ENCODE measurements around the gene GET4.
A peak's percentile ranks its signal among the peaks of the same experiment; 100 is the strongest.

The GET4 gene

DNA sequence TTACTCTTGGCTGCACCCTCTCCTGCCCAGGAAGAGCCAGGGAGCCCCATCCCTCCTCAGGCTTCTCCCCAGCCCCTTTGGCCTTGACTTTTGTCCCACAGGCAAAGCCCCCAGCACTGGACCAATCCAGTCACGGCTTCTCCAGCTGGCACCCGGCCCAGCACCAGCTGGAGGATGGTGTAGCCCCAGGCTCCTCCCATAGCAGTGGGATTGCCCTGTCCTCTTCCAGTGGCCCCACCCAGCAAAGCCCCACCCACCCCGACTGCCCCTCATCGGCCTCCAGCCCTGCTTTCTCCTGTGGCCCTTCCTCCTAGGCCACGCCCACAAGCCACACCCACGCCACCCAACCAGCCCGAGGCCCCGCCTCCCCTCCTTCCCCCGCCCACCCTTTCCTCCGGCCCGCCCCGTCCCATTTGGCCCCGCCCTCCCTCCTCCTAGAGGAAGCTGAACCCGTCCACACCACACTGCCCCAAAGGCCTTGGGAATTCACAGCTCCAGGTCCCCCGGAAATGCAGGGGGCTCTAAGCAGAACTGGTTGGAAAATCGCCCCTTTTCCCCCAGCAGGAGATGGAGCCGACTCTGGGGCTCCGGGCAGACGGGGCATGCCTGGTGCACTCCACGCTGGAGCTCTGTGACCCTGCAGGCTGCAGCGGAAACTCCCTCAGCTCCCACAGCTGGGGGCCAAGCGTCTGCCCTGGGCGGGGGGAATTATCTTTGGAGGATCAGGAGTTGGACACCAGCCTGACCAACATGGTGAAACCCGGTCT lies 25.2 kb downstream of the GET4 start:
- peak; percentile 79 for DNase-seq

DNA sequence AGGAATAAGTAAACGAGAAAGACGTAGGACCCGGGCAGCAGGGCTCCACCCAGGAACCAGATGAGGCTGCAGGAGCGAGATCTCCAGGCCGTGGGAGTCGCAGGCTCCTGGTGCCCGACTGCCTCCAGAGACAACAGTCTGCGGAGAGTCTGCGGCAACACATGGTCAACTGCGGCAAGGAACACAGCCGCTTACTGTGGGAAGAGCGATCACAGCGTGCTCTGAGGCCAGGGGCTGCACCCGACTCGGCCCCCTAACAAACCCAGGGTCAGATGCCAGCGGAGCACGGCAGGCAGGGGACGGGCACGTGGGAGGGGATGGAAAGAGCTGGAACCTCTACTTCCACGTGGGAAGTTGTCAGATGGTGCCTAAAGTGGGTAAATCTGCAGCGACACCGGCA lies 26.6 kb downstream of the GET4 start:
- no peak for DNase-seq

DNA sequence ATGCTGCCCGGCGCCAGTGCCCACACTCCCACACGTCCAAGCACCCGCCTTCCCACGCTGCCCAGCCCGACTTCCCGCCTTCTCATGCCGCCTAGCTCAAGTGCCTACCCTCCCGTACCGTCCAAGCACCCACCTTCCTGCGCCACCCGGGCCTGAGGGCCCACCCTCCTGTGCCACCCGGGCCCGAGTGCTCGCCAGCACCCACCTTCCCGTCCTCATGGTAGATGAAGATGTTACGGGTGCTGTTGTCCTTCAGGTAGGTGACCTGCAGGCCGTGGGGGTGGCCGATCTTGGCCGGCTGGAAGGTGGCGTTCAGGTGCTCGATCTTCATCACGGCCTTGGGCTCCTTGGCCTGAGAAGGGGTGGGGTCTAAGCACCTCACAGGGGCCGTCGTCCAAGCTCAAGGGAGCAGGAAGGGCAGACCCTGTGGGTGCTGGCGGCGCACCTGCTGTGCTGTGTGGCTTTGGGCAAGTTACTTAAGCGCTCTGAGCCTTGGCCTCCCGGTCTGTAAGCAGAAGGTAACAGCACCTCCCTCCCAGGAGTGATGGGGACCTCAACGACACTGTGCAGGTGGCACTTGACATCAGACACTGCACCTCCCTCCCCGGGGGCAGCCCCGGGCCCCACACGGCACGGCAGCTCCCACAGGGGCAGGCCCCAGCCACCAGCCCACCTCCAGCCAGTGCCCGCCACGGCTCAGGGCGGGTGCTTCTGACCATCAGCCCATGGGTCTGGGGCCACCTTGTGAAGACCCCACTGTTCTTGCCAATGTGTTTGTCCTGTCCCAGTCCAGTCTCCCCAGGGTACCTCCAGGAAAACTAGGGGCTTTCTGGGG lies 27.8 kb downstream of the GET4 start:
- DNase-seq = no peak

GRCh38 chr7:904847-905246 lies 28.5 kb downstream of the GET4 start:
- no peak for DNase-seq

DNA sequence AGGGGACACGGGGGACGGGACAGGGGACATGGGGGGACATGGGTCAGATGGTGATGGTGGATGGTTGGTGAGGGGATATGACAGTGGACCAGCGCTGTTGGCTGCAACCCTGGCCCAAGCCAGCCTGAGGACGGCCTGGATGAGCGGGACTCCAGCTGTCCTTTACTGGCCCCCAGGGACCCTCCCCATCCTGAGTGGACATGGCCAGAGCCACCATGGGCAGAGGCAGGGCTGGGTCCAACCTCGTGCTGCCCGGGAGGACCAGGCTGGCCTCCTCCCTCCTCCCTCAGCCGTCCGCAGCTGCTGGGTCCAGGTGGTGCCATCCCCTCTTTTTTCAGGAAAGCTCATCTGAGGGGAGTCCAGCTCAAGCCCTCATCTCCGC lies 30.4 kb downstream of the GET4 start:
- no peak for DNase-seq

- DNase-seq = no peak
Measured at GRCh38 chr7:907158-907980, 31.0 kb downstream of the GET4 start.

DNA sequence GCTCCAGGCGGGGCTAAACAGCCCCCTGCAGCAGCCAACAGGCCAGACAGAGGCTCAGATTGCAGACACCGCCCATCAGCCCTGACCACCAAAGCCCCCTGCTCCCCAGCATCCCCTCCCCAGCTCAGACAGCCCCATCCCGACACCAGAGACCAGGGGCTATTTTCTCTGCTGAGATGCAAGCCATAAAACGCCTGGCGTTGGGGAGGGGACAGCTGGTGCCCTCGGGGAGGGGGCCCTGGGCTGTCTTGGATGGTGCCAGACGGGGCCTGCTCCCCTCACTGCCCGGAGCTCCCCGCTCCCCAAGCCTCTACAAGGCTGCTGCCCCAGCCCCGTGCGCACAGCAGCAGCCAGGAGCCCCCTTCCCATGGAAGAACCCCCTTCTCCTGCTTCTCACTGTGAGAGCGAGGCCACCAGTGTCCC lies 31.8 kb downstream of the GET4 start:
- DNase-seq = no peak

GRCh38 chr7:908591-909357 lies 32.4 kb downstream of the GET4 start:
- DNase-seq = peak; percentile 66

DNA sequence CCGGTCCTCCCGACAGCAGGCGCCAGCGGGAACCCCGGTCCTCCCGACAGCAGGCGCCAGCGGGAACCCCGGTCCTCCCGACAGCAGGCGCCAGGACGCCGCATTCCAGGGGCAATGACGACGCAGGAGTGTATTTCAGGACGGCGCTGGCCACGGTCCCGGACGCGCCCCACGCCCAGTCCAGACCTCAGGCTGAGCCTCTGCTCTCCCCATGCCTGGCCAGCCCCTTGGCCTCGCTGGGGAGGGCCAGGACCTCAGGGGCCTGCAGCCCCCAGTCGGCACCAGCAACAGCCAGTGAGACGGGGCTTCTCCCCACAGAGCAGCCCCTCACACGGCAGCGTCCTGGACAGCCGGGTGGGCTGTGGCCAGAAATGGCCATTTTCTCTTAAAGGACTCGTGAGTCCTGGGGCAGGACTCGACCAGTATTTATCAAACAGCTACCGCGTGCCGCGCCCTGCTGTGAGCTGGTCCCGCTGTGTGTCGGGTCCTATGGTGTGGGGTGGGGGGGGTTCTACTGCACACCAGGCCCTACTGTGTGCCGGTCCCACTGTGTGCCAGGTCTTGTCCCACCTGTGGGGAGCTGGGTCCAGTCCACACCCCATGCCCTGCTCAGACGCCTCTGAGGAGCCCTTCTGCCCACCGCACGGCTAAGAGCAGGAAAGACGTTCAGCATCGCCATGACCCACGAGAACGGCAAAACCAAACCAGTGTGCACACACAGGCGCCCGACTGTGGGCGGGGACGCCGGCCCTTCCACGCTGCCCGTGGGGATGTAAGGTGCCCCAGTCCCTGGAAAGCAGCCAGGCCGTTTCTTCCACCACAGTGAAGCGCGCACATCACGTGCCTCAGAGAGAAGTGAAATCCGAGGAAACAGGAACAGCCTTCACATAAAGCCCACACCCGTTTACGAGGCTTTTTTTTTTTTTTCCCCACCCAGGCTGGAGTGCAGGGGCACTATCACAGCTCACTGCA lies 33.3 kb downstream of the GET4 start:
- DNase-seq = peak; percentile 95

GRCh38 chr7:910441-910861 lies 34.1 kb downstream of the GET4 start:
- DNase-seq = no peak

DNA sequence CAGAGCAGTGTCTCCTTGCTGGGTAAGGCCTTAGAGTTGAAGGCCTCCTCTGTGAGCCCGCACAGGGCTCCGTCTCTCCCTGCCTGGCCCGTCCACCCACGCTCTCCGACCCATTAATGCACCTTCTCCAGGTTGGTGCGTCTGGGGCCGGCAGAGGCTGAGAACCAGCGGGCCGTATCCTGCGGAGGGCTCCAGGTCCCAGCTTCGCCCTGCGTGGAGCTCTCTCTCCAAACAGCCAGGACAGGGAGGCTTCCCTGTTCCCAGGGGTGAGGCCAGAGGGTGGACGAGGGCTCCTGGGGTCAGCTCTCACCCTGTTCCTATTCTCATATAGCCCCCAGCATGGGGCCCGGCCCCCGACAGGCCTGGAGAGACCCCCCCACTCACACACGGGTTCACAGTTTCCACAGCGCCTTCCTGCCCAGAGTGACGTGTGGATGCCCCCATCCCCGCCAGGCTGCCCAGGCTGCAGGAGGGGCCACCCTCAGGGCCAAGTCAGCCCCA lies 34.6 kb downstream of the GET4 start:
- no peak for DNase-seq

- no peak for DNase-seq
Measured at GRCh38 chr7:911791-912480, 35.6 kb downstream of the GET4 start.

DNA sequence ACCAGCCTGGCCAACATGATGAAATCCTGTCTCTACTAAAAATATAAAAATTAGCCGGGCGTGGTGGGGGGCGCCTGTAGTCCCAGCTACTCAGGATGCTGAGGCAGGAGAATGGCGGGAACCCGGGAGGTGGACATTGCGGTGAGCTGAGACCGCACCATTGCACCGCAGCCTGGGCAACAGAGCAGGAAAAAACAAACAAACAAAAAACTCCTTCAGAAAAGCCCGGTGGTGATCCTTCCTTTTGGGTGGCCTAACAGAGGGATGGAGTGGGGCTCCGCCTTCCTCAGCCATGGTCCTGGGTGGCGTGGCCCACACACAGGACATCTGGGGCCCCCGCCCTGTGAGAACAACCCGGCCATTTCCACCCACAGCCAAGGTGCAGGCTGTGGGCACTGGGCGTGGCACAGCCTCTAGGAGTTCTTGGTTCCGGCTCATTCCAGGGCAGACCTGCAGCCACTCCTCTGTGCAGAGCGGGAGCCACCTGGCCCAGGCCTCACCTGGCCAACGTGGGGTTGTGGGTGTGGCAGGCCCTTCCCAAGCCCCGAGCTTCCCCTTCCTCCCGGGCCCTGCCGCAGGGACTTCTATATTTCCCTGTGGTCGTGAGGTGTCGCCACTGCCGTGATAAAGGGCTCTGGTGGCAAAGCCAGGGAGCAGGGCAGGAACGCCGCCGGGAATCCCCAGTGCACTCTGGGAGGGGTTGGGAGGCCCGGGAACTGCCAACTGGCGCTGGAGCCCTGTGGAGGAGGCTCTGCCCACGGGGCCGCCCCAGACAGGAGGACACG lies 37.6 kb downstream of the GET4 start:
- no peak for DNase-seq

GRCh38 chr7:914521-915194 lies 38.3 kb downstream of the GET4 start:
- no peak for DNase-seq

DNA sequence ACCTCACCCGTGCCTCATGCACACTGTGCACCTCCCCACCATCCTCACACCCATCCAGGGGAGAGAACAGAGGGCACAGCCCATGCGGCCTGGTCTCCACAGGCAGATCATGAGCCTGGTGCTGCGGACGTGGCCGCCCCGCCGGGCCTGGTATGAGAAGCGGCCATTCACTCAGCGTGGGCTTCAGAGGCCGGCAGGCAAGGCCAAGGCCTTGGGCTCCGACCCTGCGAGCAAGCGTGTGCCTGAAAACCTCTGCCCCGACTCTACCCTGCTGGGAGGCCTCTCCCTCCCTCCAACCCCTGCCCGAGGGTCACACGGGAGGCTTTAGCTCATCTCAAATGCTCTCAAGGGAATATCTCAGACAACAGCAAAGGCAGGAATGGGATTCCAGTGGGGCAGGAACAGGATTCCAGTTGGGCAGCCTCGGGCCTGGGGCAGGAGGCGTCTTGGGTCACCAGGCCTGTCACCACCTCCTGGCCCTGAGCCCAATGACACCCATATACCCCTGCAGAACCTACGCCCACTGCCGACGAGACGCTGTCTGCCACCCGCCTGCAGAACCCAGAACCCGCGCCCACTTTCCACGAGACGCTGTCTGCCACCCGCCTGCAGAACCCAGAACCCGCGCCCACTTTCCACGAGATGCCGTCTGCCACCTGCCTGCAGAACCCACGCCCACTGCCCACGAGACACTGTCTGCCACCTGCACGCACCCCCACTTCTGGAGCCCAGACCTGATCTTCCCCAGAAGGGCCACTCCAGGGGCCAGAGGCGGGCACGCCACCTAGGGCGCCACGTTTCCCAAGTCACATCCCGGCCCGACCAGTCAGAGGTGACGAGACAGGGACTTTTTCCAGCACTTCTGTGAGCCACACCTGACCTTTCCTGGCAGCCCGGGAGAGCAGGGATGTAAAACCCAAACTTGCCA lies 39.2 kb downstream of the GET4 start:
- no peak for DNase-seq

DNA sequence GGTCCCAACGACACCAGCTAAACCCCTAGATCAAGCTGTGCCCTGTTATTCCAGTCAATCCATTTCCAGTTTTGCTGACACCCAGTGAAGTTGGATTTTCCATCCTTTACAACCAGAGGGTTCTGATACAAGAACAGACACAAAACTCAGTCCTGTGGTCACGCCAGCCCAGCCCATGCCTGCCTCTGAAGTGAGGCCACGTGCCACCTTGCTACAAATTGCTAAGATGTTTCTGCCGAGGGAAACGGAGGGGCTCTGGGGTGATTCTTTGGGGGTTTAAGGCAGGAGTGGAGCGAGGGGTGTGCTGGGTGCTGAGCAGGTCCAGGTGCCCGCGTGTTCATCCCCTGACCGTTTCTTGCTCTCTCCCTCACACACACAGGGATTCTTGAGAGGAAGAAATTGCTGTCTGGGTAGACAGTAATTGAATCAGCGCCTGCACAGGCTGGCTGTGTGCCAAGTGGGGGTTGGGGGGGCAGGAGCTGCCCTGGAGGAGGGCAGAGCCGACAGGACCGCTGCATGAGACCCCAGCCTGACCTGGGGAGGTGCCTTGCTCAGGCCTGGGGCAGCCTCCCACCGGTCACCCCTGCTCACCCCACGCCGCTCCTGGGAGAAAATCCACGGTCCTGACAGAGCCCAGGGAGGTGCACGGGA lies 40.1 kb downstream of the GET4 start:
- no peak for DNase-seq
